GM20000 (cell line): Measurements from ENCODE around the gene METTL13.

Experiments
- DNase-seq: peaks from one replicate; pipeline ENCODE4 v3.0.0; 2012; ENCODE audit warnings: low spot score
- TF ChIP-seq, protein P1 (sequence below): IDR thresholded peaks from 2 replicates; pipeline ENCODE4 v1.5.1; 2012; ENCODE audit warnings: mild to moderate bottlenecking, control low read depth; ENCODE audit errors: extremely low read depth, missing control alignments

Gene METTL13

DNA sequence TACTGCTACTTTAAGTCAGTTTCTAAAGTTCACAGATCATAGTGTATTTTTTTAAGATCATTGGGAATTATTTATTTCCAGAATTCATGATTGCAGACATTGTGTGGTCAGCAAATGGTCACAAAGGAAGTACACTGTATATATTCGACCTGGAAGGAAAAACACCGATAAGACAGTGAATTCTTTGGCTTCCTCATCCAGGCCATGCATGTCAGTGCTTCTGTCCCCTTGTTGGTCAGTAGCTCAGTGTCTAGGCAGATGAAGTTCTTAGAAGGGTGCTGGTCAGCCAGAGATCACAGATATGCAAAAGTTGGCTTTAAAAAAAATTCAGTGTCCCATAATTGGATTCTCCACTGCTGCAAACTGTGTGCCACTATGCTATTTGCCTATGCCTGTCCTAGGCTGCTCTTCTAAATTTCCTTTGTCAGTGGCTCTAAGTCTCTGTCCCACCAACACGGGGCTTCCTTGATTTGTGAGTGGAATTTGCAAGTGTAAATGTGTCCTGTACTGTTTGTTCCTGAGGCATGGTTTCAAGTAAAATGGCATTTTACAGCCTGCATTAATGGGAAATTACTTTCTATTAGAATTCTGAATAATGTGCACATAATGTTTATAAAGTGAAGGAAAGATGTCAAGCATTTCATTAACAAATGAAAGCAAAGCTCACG, 27.6 kb upstream of the METTL13 start:
- TF ChIP-seq, protein P1, sequence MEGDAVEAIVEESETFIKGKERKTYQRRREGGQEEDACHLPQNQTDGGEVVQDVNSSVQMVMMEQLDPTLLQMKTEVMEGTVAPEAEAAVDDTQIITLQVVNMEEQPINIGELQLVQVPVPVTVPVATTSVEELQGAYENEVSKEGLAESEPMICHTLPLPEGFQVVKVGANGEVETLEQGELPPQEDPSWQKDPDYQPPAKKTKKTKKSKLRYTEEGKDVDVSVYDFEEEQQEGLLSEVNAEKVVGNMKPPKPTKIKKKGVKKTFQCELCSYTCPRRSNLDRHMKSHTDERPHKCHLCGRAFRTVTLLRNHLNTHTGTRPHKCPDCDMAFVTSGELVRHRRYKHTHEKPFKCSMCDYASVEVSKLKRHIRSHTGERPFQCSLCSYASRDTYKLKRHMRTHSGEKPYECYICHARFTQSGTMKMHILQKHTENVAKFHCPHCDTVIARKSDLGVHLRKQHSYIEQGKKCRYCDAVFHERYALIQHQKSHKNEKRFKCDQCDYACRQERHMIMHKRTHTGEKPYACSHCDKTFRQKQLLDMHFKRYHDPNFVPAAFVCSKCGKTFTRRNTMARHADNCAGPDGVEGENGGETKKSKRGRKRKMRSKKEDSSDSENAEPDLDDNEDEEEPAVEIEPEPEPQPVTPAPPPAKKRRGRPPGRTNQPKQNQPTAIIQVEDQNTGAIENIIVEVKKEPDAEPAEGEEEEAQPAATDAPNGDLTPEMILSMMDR, result no peak
- DNase-seq, result no peak

DNA sequence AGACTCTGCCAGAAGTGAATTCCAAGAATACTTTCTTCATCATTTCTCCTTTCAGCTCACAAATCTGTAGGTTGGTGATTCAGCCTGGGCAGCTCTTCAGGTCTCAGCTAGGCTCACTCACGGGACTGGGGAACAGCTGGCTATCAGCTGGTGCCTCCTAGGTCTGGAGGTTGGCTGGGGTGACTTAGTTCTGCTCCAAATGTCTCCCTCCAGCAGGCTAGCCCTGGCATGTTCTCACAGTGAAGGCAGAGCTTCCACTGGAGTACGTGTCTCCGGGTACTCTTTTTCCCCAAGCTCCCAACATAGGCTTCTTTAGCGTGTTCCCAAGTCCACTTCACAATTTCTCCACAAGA, 27.1 kb upstream of the METTL13 start:
- DNase-seq, result no peak
- TF ChIP-seq, protein P1, result no peak

DNA sequence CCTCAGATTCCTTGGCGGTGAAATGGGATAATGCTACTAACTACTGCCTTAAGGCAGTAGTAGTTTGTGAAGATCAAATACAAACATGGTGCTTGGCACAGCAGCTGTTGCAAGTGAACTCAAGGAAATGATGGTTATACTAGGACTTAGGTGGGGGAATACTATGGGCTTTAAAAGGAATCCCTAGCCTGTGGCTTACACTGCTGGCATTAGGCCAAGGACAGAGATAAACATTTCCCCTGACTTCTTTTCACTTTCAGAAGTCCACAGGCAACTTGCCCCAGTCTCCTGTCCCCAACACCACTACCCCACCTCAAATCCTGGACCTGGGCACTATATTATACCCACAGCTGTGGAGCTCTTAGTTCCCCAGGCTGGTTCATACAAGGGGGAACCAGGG, 26.5 kb upstream of the METTL13 start:
- DNase-seq, result no peak
- TF ChIP-seq, protein P1, result no peak

DNA sequence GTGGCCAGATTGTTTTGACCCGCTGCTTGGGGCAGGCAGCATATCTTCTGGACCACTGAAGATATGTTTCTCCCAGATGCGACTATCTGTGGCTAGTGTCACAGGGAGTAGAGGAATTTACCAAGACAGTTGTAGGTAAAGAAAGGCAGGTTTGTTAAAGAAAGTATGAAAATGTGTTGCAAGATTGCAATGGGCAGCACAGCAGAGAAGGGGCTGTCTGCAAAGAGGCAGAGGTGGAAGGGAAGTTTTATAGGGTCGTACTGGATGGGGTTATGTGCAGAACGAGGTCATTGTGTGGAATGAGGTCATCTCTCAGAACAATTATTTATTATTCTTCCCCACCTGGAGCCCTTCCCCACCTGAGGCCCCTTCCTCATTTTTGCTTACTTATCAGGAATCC, 24.6 kb upstream of the METTL13 start:
- no peak for DNase-seq
- TF ChIP-seq, protein P1, result no peak

DNA sequence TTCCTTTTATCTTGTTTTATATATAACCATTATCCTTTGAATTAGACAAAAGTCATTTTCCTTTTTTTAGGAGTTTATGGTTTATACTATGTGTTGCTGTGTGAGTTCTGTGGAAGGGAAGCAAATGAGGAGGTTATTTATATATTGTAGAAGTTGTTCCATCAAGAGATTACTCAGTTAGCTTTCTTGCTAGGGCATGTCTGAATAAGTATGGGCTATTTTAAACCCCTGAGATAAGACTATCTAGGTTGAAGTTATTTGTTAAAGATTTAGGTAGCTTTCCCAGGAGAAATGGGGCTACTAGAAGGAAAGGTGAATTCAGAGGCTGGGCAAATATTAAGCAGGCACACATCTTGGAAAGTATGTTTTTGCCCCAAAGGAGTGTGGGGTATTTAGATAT, 23.4 kb upstream of the METTL13 start:
- DNase-seq, result no peak
- TF ChIP-seq, protein P1, result no peak

DNA sequence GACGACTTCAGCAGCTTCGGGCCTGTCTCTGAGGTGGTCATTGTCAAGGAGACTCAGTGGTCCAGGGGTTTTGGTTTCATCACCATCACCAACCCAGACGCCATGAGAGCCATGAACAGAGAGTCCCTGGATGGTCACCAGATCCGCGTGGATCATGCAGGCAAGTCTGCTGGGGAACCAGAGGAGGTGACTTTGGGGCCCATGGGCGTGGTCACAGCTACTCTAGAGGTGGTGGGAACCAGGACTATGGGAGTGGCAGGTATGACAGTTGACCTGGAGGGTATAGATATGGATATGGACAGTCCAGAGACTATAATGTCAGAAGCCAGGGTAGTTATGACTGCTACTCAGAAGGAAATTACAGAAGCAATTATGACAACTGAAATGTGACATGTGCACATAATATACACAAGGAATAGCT, 19.3 kb upstream of the METTL13 start:
- no peak for DNase-seq
- TF ChIP-seq, protein P1, result no peak

DNA sequence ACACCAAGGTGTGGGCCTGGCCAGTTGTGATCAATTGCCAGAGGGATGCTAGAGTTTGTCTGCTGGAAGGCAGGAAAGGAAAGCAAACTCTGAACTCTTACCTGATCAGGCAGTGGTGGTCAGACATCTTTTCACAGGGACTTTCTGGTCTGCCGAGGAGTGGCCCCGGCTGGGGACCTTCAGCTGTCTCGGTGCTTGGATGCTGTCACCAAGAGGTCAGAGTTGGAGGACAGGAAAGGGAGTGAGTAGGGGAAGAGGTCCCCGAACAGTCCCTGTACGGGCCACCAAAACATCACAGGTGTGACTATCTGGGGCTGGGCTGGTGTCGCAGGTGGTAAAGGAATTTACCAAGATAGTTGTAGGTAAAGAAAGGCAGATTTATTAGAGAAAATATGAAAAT, 17.7 kb upstream of the METTL13 start:
- TF ChIP-seq, protein P1, result no peak
- no peak for DNase-seq
